H9 (cell line): ENCODE data around the gene GLT1D1. TPM values are rescaled to one million over a fixed set of nuclear protein-coding genes. Genes with fewer than 3 reads are reported as not detected.

Experiments
- DNase-seq: peaks from one replicate; pipeline ENCODE4 v3.0.0-alpha.2; 2017
- H2AFZ ChIP-seq: one replicate; pipeline ENCODE4 v1.6.1; 2013; ENCODE audit warnings: mild to moderate bottlenecking, low read length, control low read depth, moderate library complexity
- H2AK5ac ChIP-seq: 2 replicates; pipeline ENCODE4 v1.6.1; 2013; ENCODE audit warnings: low read length, control low read depth, mixed read lengths; ENCODE audit not compliant: insufficient read length
- H2BK120ac ChIP-seq: one replicate; pipeline ENCODE4 v1.6.1; 2013; ENCODE audit warnings: low read depth, mild to moderate bottlenecking, low read length, control low read depth, inconsistent platforms; ENCODE audit not compliant: poor library complexity, severe bottlenecking
- H2BK12ac ChIP-seq: 2 replicates; pipeline ENCODE4 v1.6.1; 2013; ENCODE audit warnings: low read length, control low read depth, mixed read lengths, low read depth; ENCODE audit not compliant: insufficient read length
- H2BK15ac ChIP-seq: 2 replicates; pipeline ENCODE4 v1.6.1; 2013; ENCODE audit warnings: low read depth, low read length, control low read depth
- H2BK20ac ChIP-seq: one replicate; pipeline ENCODE4 v1.6.1; 2013; ENCODE audit warnings: low read depth, mild to moderate bottlenecking, low read length, control low read depth, inconsistent platforms; ENCODE audit not compliant: poor library complexity, severe bottlenecking
- H2BK5ac ChIP-seq: 2 replicates; pipeline ENCODE4 v1.6.1; 2013; ENCODE audit warnings: low read length, control low read depth, mixed read lengths; ENCODE audit not compliant: insufficient read length
- H3K14ac ChIP-seq: 2 replicates; pipeline ENCODE4 v1.6.1; 2013; ENCODE audit warnings: low read length, control low read depth; ENCODE audit not compliant: insufficient read depth
- H3K18ac ChIP-seq: 2 replicates; pipeline ENCODE4 v1.6.1; 2013; ENCODE audit warnings: low read depth, mild to moderate bottlenecking, mixed read lengths, low read length, control low read depth; ENCODE audit not compliant: insufficient read length
- H3K23ac ChIP-seq: 2 replicates; pipeline ENCODE4 v1.6.1; 2013; ENCODE audit warnings: low read length, control low read depth, mixed read lengths, low read depth; ENCODE audit not compliant: insufficient read length
- H3K23me2 ChIP-seq: 2 replicates; pipeline ENCODE4 v1.6.1; 2013; ENCODE audit warnings: low read depth, mild to moderate bottlenecking, mixed read lengths, low read length, control low read depth; ENCODE audit not compliant: insufficient read length, poor library complexity, severe bottlenecking
- H3K27ac ChIP-seq: 2 replicates; pipeline ENCODE4 v1.5.1; 2013; ENCODE audit warnings: low read length, control low read depth, mixed read lengths, low read depth; ENCODE audit not compliant: insufficient read length
- H3K27me3 ChIP-seq: 2 replicates; pipeline ENCODE4 v1.6.1; 2013; ENCODE audit warnings: low read length, control low read depth, inconsistent platforms; ENCODE audit not compliant: insufficient read depth
- H3K4ac ChIP-seq: 2 replicates; pipeline ENCODE4 v1.6.1; 2013; ENCODE audit warnings: low read depth, mild to moderate bottlenecking, control low read depth, inconsistent platforms, low read length, moderate library complexity
- H3K4me1 ChIP-seq: 2 replicates; pipeline ENCODE4 v1.6.1; 2013; ENCODE audit warnings: low read length, control low read depth, inconsistent platforms; ENCODE audit not compliant: insufficient read depth
- H3K4me2 ChIP-seq: 2 replicates; pipeline ENCODE4 v1.6.1; 2013; ENCODE audit warnings: low read length, control low read depth, mixed read lengths; ENCODE audit not compliant: insufficient read length, insufficient read depth
- H3K56ac ChIP-seq: 2 replicates; pipeline ENCODE4 v1.6.1; 2013; ENCODE audit warnings: low read depth, mild to moderate bottlenecking, mixed read lengths, low read length, control low read depth; ENCODE audit not compliant: insufficient read length
- H3K79me1 ChIP-seq: 2 replicates; pipeline ENCODE4 v1.6.1; 2013; ENCODE audit warnings: low read depth, mild to moderate bottlenecking, moderate library complexity, low read length, control low read depth, inconsistent platforms; ENCODE audit not compliant: insufficient read depth, poor library complexity, severe bottlenecking
- H3K79me2 ChIP-seq: 2 replicates; pipeline ENCODE4 v1.6.1; 2013; ENCODE audit warnings: low read length, control low read depth, inconsistent platforms; ENCODE audit not compliant: insufficient read depth
- H3K9ac ChIP-seq: 2 replicates; pipeline ENCODE4 v1.6.1; 2013; ENCODE audit warnings: low read length, control low read depth, mixed read lengths; ENCODE audit not compliant: insufficient read length; ENCODE audit errors: extremely low read depth
- H3K9me3 ChIP-seq: one replicate; pipeline ENCODE4 v1.6.1; 2013; ENCODE audit warnings: low read depth, low read length, inconsistent platforms; ENCODE audit not compliant: control insufficient read depth
- H3T11ph ChIP-seq: one replicate; pipeline ENCODE4 v1.6.1; 2013; ENCODE audit warnings: mild to moderate bottlenecking, low read length, control low read depth, inconsistent platforms
- H4K20me1 ChIP-seq: one replicate; pipeline ENCODE4 v1.6.1; 2013; ENCODE audit not compliant: control insufficient read depth, insufficient read length, insufficient read depth
- H4K5ac ChIP-seq: 2 replicates; pipeline ENCODE4 v1.6.1; 2013; ENCODE audit warnings: low read depth, mild to moderate bottlenecking, mixed read lengths, low read length, control low read depth; ENCODE audit not compliant: insufficient read length
- H4K8ac ChIP-seq: replicated peaks from 2 replicates; pipeline ENCODE4 v1.6.1; 2013; ENCODE audit warnings: low read length, control low read depth, mixed read lengths, low read depth; ENCODE audit not compliant: insufficient read length
- H4K91ac ChIP-seq: 2 replicates; pipeline ENCODE4 v1.6.1; 2013; ENCODE audit warnings: low read depth, mild to moderate bottlenecking, moderate library complexity, mixed read lengths, low read length, control low read depth; ENCODE audit not compliant: insufficient read length
- H3K27ac Mint-ChIP-seq, 3 experiments: 2 replicates in 2 of 3; 3 replicates in 1 of 3; pipeline ENCODE4 v1.8.0; 2020 to 2021; ENCODE audit warnings: mixed read lengths in 3 of 3, mild to moderate bottlenecking in 1 of 3, moderate library complexity in 1 of 3
- H3K27me3 Mint-ChIP-seq: 2 replicates; pipeline ENCODE4 v1.8.0; 2021; ENCODE audit warnings: low read depth, mild to moderate bottlenecking, moderate library complexity, mixed read lengths
- H3K36me3 Mint-ChIP-seq, 3 experiments: 2 replicates in 2 of 3; 3 replicates in 1 of 3; pipeline ENCODE4 v1.8.0; 2020 to 2021; ENCODE audit warnings: low read depth in 3 of 3, mixed read lengths in 3 of 3; ENCODE audit not compliant: insufficient read depth in 1 of 3
- H3K4me1 Mint-ChIP-seq, 2 experiments: 2 replicates each; pipeline ENCODE4 v1.8.0; 2020; ENCODE audit warnings: mixed read lengths in 2 of 2
- H3K4me3 Mint-ChIP-seq, 2 experiments: 2 replicates in 1 of 2; 3 replicates in 1 of 2; pipeline ENCODE4 v1.8.0; 2020 to 2021; ENCODE audit warnings: mild to moderate bottlenecking in 2 of 2, mixed read lengths in 2 of 2, moderate library complexity in 1 of 2
- H3K9me3 Mint-ChIP-seq, 2 experiments: 2 replicates in 1 of 2; 3 replicates in 1 of 2; pipeline ENCODE4 v1.8.0; 2020; ENCODE audit warnings: mild to moderate bottlenecking in 2 of 2, mixed read lengths in 2 of 2, moderate library complexity in 1 of 2
- CTCF ChIP-seq: fragments of 200-600 bp; sonication (generic); conservative IDR thresholded peaks from 3 replicates; pipeline ENCODE4 v1.8.0; 2021; ENCODE audit warnings: antibody characterized with exemption, mild to moderate bottlenecking
- WGBS: extraction: QIAGEN DNeasy Blood & Tissue Kit; methylation state at CpG from one replicate; pipeline ENCODE4 v1.1.7; 2013; ENCODE audit warnings: missing lambda C conversion rate, low lambda C conversion rate, mixed read lengths; ENCODE audit not compliant: insufficient read length; ENCODE audit errors: extremely low coverage; 5-methylcytosine and 5-hydroxymethylcytosine counted together
- total RNA-seq: library from RNA; stranded (reverse); gene quantifications from 2 replicates; pipeline ENCODE4 v1.2.1, GENCODE V29; 2021

Gene GLT1D1
- total RNA-seq, 1 experiment from 2014 or later: 7.0 TPM

GRCh38 chr12:128995619-128996018 is 142.3 kb downstream of the GLT1D1 start:
- no peak overlapping the region for H3K14ac ChIP-seq
- H3K4me1 ChIP-seq: no peaks in the 10 kb centered on the region
- H3K79me2 ChIP-seq: no peaks in the 10 kb centered on the region
- no peak overlapping the region for H2BK5ac ChIP-seq
- no peak overlapping the region for H3K4me2 ChIP-seq
- H2BK15ac ChIP-seq: no peak overlapping the region
- no peak overlapping the region for H3K4ac ChIP-seq
- H4K20me1 ChIP-seq: no peaks in the 10 kb centered on the region
- no peak overlapping the region for H4K5ac ChIP-seq
- DNase-seq: no peak
- H3T11ph ChIP-seq: no peak overlapping the region
- H2BK12ac ChIP-seq: no peak overlapping the region
- H3K9me3 Mint-ChIP-seq: no peaks in the 10 kb centered on the region; a peak in 1 of 5 replicates
- no peak overlapping the region for H3K27ac Mint-ChIP-seq
- H3K4me3 Mint-ChIP-seq: no peak overlapping the region
- no peaks in the 10 kb centered on the region for H3K9me3 ChIP-seq
- no peak overlapping the region for H2AFZ ChIP-seq
- H3K18ac ChIP-seq: no peak overlapping the region
- H3K23ac ChIP-seq: no peak overlapping the region
- no peaks in the 10 kb centered on the region for H3K23me2 ChIP-seq
- no CpG with 5 or more reads among the region's 8 CpGs for WGBS
- no peak overlapping the region for H3K27ac ChIP-seq
- H3K9ac ChIP-seq: no peak overlapping the region
- H3K27me3 ChIP-seq: no peaks in the 10 kb centered on the region
- no peak overlapping the region for H3K56ac ChIP-seq
- no peaks in the 10 kb centered on the region for H3K4me1 Mint-ChIP-seq
- peaks cover 18% of the 10 kb centered on the region for H3K27me3 Mint-ChIP-seq
- no peaks in the 10 kb centered on the region for H3K79me1 ChIP-seq
- H2BK20ac ChIP-seq: no peak overlapping the region
- TF ChIP-seq CTCF: no peak
- no peak overlapping the region for H2BK120ac ChIP-seq
- H2AK5ac ChIP-seq: no peak overlapping the region
- no peak overlapping the region for H4K91ac ChIP-seq
- H4K8ac ChIP-seq: no peak overlapping the region
- no peaks in the 10 kb centered on the region; a peak in 2 of 7 replicates for H3K36me3 Mint-ChIP-seq
